Measurements from ENCODE around the gene FTO.

The FTO gene

GRCh38 chr16:53899431-53899830 lies 195.5 kb downstream of the FTO start:
- no peak for DNase-seq (ENCODE audit: low spot score)

GRCh38 chr16:53900667-53901066 lies 196.7 kb downstream of the FTO start:
- no peak for DNase-seq (ENCODE audit: low spot score)

GRCh38 chr16:53901408-53901807 lies 197.5 kb downstream of the FTO start:
- no peak for DNase-seq (ENCODE audit: low spot score)

- DNase-seq (ENCODE audit: low spot score), result no peak
Observed at GRCh38 chr16:53904533-53904932, 200.6 kb downstream of the FTO start.

- no peak for DNase-seq (ENCODE audit: low spot score)
Observed at GRCh38 chr16:53905028-53905427, 201.1 kb downstream of the FTO start.

- no peak for DNase-seq (ENCODE audit: low spot score)
Observed at GRCh38 chr16:53908731-53909130, 204.8 kb downstream of the FTO start.

GRCh38 chr16:53910990-53911389 lies 207.0 kb downstream of the FTO start:
- DNase-seq (ENCODE audit: low spot score), result no peak

GRCh38 chr16:53911513-53911912 lies 207.6 kb downstream of the FTO start:
- DNase-seq (ENCODE audit: low spot score), result no peak

- no peak for DNase-seq (ENCODE audit: low spot score)
Observed at GRCh38 chr16:53912155-53912554, 208.2 kb downstream of the FTO start.

GRCh38 chr16:53913099-53913870 lies 209.3 kb downstream of the FTO start:
- DNase-seq (ENCODE audit: low spot score), result no peak

GRCh38 chr16:53913920-53914319 lies 210.0 kb downstream of the FTO start:
- DNase-seq (ENCODE audit: low spot score), result no peak

- no peak for DNase-seq (ENCODE audit: low spot score)
Observed at GRCh38 chr16:53914736-53915135, 210.8 kb downstream of the FTO start.

GRCh38 chr16:53915452-53916160 lies 211.7 kb downstream of the FTO start:
- no peak for DNase-seq (ENCODE audit: low spot score)

GRCh38 chr16:53920988-53921387 lies 217.0 kb downstream of the FTO start:
- no peak for DNase-seq (ENCODE audit: low spot score)

GRCh38 chr16:53922067-53922806 lies 218.3 kb downstream of the FTO start:
- no peak for DNase-seq (ENCODE audit: low spot score)

- DNase-seq (ENCODE audit: low spot score), result no peak
Observed at GRCh38 chr16:53922807-53923571, 219.0 kb downstream of the FTO start.

GRCh38 chr16:53924331-53925106 lies 220.6 kb downstream of the FTO start:
- DNase-seq (ENCODE audit: low spot score), result no peak

- no peak for DNase-seq (ENCODE audit: low spot score)
Observed at GRCh38 chr16:53925107-53925410, 221.1 kb downstream of the FTO start.

GRCh38 chr16:53925526-53925925 lies 221.6 kb downstream of the FTO start:
- DNase-seq (ENCODE audit: low spot score), result no peak

GRCh38 chr16:53926209-53926608 lies 222.3 kb downstream of the FTO start:
- no peak for DNase-seq (ENCODE audit: low spot score)

- no peak for DNase-seq (ENCODE audit: low spot score)
Observed at GRCh38 chr16:53932975-53933374, 229.0 kb downstream of the FTO start.

GRCh38 chr16:53933407-53933806 lies 229.5 kb downstream of the FTO start:
- no peak for DNase-seq (ENCODE audit: low spot score)

All from RKO (cell line).